Activated CD8-positive, alpha-beta memory T cell treated with anti-CD3 and anti-CD28 coated beads for 24 hours (primary cell): ENCODE measurements around the gene GPC6.
"Not testable (repeated sequence)": the region's sequence is repeated elsewhere in the genome, so short reads cannot be mapped to it uniquely, and the experiment has no call there.

Experiments
- DNase-seq: peaks from one replicate; pipeline ENCODE4 v3.0.0-alpha.2; 2020

GPC6 gene

GRCh38 chr13:93270769-93271742 is 44.4 kb downstream of the GPC6 start:
- no peak for DNase-seq

GRCh38 chr13:93279982-93280381 is 53.4 kb downstream of the GPC6 start:
- no peak for DNase-seq

- no peak for DNase-seq
Observed at GRCh38 chr13:93280688-93281087, 54.1 kb downstream of the GPC6 start.

- DNase-seq, result no peak
Observed at GRCh38 chr13:93283255-93283654, 56.6 kb downstream of the GPC6 start.

DNA sequence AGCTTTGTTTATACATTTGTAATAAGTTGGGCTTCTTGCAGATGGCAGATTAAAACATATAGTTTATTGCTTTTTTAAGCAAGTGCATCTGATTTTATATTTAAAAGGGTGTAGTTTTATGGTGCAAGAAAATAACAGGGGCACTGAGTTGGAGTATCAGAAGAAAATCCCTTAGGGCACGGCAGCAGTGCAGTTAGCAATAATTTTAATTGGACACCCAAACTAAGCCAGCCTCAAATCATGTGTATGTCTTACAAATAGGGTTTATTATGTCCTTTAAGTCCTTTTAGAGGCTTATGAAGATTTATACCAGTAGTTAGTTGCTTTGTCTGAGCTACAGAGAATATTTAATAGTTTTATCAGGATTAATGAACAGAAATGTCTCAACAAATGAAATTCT is 57.5 kb downstream of the GPC6 start:
- DNase-seq, result no peak

DNA sequence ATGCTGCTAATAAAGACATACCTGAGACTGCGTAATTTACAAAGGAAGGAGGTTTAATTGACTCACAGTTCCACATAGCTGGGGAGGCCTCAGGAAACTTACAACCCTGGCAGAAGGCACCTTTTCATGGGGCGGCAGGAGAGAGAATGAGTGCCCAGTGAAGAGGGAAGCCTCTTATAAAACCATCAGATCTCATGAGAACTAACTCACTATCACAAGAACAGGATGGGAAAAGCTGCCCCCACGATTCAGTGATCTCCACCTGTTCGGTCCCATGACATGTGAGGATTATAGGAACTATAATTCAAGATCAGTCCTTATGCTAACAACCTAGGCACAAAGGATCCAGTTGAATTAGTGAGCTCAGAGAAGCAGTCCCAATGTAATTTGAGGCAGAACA is 59.4 kb downstream of the GPC6 start:
- DNase-seq, result no peak

- no peak for DNase-seq
Observed at GRCh38 chr13:93289053-93289452, 62.4 kb downstream of the GPC6 start.

GRCh38 chr13:93289842-93290241 is 63.2 kb downstream of the GPC6 start:
- DNase-seq, result no peak

GRCh38 chr13:93290503-93290902 is 63.9 kb downstream of the GPC6 start:
- no peak for DNase-seq

- DNase-seq, result no peak
Observed at GRCh38 chr13:93292366-93292765, 65.8 kb downstream of the GPC6 start.

GRCh38 chr13:93293710-93294109 is 67.1 kb downstream of the GPC6 start:
- no peak for DNase-seq

DNA sequence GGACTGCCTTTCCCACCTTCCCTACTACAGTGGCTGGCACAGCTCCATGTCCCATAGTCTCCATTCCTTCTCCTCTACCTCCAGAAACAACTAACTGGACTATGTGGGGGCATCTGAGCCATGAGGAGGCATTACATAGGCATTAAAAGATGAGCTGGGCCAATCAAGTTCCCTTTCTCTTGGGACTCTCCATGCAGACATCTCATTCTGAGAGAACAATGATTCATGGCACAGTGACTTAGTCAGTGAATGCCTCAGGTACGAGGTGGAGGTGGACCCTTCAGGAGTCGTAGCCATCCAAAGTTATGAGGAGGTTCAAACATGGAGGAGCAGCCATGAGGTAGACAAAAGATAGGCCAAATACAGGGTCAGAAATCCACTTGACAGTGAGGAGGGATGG is 70.0 kb downstream of the GPC6 start:
- no peak for DNase-seq

DNA sequence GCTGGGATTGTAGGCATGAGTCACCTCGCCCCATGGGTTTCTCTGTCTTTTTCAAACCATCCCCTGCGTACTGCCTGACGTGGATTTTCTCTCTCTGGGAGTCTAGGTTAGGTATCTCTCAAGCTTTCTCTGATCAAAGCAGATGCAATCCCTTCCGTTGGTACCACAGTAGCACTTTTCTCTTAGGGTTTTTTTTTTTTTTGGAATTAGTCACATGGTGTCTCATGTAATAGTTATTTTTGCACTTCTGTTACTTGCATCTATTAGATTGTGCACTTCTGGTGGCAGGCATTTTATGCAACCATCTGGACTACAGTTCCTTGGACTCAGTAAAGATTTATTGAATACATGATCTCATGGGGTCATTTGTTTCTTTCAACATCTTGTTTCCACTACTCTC is 72.1 kb downstream of the GPC6 start:
- no peak for DNase-seq

- DNase-seq, result no peak
Observed at GRCh38 chr13:93304134-93304533, 77.5 kb downstream of the GPC6 start.

- DNase-seq, result no peak
Observed at GRCh38 chr13:93304868-93305613, 78.4 kb downstream of the GPC6 start.

DNA sequence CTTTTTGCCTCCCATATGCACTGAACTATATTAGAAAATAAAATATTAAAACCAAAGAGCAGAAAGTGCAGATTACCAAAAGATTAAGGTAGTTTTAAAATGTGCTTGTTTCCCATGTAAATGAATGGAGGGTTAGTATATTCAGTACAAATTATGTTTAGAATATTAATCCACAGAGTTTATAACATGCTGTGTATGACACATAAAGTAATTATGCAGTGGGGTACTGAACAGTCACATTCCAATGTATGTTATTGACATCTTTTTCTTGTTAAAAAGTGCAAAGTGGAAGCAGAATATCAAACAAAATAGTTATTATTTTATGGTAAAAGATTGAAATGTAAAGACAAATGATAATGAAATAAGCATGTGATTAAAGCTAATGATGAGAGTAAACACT is 79.3 kb downstream of the GPC6 start:
- DNase-seq, result no peak

- DNase-seq, result no peak
Observed at GRCh38 chr13:93307136-93307535, 80.5 kb downstream of the GPC6 start.

DNA sequence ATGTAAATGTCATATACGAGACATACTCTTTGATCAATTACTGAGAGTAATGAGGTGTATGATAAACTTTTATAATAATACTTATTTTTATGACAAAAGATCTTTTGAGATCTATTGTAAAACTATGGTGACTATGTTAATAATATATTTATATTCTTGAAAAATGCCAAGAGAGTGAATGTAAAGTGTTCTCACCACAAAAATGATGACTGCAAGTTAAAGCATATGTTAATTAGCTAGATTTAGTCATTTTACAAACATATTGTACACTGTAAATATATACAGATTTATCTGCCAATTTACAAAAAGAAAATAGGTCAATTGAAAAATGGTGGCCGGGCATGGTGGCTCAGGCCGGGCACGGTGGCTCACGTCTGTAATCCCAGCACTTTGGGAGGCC is 81.0 kb downstream of the GPC6 start:
- DNase-seq, result no peak

- no peak for DNase-seq
Observed at GRCh38 chr13:93309886-93310523, 83.4 kb downstream of the GPC6 start.

GRCh38 chr13:93316841-93317240 is 90.2 kb downstream of the GPC6 start:
- DNase-seq, result no peak

DNA sequence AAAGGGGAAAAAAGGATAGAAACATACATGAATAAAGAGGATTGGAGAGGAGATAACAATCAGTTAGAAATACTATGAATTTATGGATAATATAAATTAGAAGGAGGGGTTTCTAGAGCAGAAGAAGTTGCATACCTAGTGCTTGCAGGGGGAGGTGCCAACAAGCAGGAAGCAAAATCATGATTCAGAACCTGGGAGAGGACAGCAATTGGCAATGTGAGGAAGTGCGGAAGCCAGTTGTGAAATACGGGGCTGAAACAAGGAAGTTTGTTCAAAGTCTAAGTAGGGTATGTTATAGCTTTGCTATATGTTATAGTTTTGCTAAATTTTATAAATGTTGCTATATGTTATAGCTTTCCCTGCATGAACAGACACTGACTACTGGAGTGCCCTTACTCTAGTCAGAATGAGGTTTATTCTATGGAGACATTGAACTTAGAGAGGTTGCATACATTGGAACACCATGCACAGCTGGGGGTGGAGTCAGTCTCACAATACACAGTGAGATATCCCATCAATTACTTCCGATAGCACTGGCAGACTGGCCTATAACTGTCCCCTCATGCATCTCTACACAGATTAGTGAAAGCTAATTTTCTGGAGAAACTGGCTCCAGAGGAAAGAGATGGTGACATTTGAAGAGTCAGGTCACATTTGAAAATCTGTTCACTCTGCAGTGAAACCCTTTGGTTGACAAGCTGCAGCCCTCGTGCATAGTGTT is 92.1 kb downstream of the GPC6 start:
- DNase-seq, result no peak

- no peak for DNase-seq
Observed at GRCh38 chr13:93320942-93321341, 94.3 kb downstream of the GPC6 start.

- DNase-seq, result not testable (repeated sequence)
Observed at GRCh38 chr13:93323880-93324279, 97.3 kb downstream of the GPC6 start.
